CD4-positive, alpha-beta T cell treated with Interleukin-6 for 4 hours (primary cell): ENCODE data around the gene SYT13.

Source experiments
- DNase-seq: peaks from one replicate; pipeline ENCODE4 v3.0.0-alpha.2; 2020; ENCODE audit warnings: mixed read lengths

Gene SYT13

GRCh38 chr11:45305874-45306623 lies 19.9 kb upstream of the SYT13 start:
- DNase-seq, result no peak

- DNase-seq, result no peak
These were observed 18.8 kb upstream of the SYT13 start for GRCh38 chr11:45304992-45305335.

GRCh38 chr11:45304111-45304991 lies 18.2 kb upstream of the SYT13 start:
- DNase-seq, result no peak

GRCh38 chr11:45303316-45303715 lies 17.2 kb upstream of the SYT13 start:
- DNase-seq, result no peak

- DNase-seq, result no peak
These were observed 15.6 kb upstream of the SYT13 start for GRCh38 chr11:45301537-45302246.

GRCh38 chr11:45300715-45301114 lies 14.6 kb upstream of the SYT13 start:
- no peak for DNase-seq

GRCh38 chr11:45298718-45299117 lies 12.6 kb upstream of the SYT13 start:
- DNase-seq, result no peak

- DNase-seq, result no peak
These were observed 9.9 kb upstream of the SYT13 start for GRCh38 chr11:45296075-45296474.

- no peak for DNase-seq
These were observed 8.4 kb upstream of the SYT13 start for GRCh38 chr11:45294499-45294898.

- DNase-seq, result peak; percentile 58
These were observed 7.5 kb upstream of the SYT13 start for GRCh38 chr11:45293566-45294192.

- no peak for DNase-seq
These were observed 4.4 kb upstream of the SYT13 start for GRCh38 chr11:45290586-45290985.

GRCh38 chr11:45289369-45289768 lies 3.2 kb upstream of the SYT13 start:
- no peak for DNase-seq

GRCh38 chr11:45288339-45288738 lies 2.2 kb upstream of the SYT13 start:
- DNase-seq, result no peak

- no peak for DNase-seq
These were observed 1.3 kb upstream of the SYT13 start for GRCh38 chr11:45287316-45287903.

GRCh38 chr11:45285250-45285828 lies 802 bp downstream of the SYT13 start:
- DNase-seq, result no peak

GRCh38 chr11:45282081-45282480 lies 4.1 kb downstream of the SYT13 start:
- no peak for DNase-seq

GRCh38 chr11:45280449-45280848 lies 5.7 kb downstream of the SYT13 start:
- no peak for DNase-seq

- no peak for DNase-seq
These were observed 6.5 kb downstream of the SYT13 start for GRCh38 chr11:45279645-45280044.

GRCh38 chr11:45278714-45279113 lies 7.4 kb downstream of the SYT13 start:
- DNase-seq, result no peak

- DNase-seq, result no peak
These were observed 10.3 kb downstream of the SYT13 start for GRCh38 chr11:45275828-45276227.

GRCh38 chr11:45274206-45274605 lies 11.9 kb downstream of the SYT13 start:
- no peak for DNase-seq

- no peak for DNase-seq
These were observed 12.6 kb downstream of the SYT13 start for GRCh38 chr11:45273509-45273908.
